GM23248 (cell line): ENCODE measurements around the gene ETFBKMT. TPM values are rescaled to one million over a fixed set of nuclear protein-coding genes. Genes with fewer than 3 reads are reported as not detected.
A peak's percentile ranks its signal among the peaks of the same experiment; 100 is the strongest.

Experiments used
- DNase-seq: peaks from one replicate; pipeline ENCODE4 v3.0.0-alpha.2; 2015
- H2AFZ ChIP-seq: fragments of 200-600 bp; sonication (generic); 2 replicates; pipeline ENCODE4 v1.6.1; 2016; ENCODE audit warnings: antibody characterized with exemption
- H3F3A ChIP-seq: fragments of 200-600 bp; sonication (generic); 2 replicates; pipeline ENCODE4 v1.6.1; 2016; ENCODE audit warnings: mild to moderate bottlenecking, antibody characterized with exemption, mixed run types; ENCODE audit not compliant: insufficient read depth
- H3K27ac ChIP-seq: fragments of 200-600 bp; sonication (generic); 2 replicates; pipeline ENCODE4 v1.5.1; 2016; ENCODE audit warnings: mild to moderate bottlenecking
- H3K27me3 ChIP-seq: fragments of 200-600 bp; sonication (generic); replicated peaks from 2 replicates; pipeline ENCODE4 v1.6.1; 2016; ENCODE audit warnings: mild to moderate bottlenecking; ENCODE audit not compliant: insufficient read depth
- H3K36me3 ChIP-seq: fragments of 200-600 bp; sonication (generic); 2 replicates; pipeline ENCODE4 v1.6.1; 2016; ENCODE audit warnings: low read depth, mild to moderate bottlenecking
- H3K4me1 ChIP-seq: fragments of 200-600 bp; sonication (generic); 2 replicates; pipeline ENCODE4 v1.6.1; 2016; ENCODE audit warnings: mild to moderate bottlenecking; ENCODE audit not compliant: insufficient read depth
- H3K4me2 ChIP-seq: fragments of 200-600 bp; sonication (generic); one replicate; pipeline ENCODE4 v1.6.1; 2016; ENCODE audit warnings: mild to moderate bottlenecking; ENCODE audit not compliant: unreplicated experiment
- H3K4me3 ChIP-seq: fragments of 200-600 bp; sonication (generic); 2 replicates; pipeline ENCODE4 v1.5.1; 2016; ENCODE audit warnings: mild to moderate bottlenecking
- H3K79me2 ChIP-seq: fragments of 200-600 bp; sonication (generic); 2 replicates; pipeline ENCODE4 v1.6.1; 2016; ENCODE audit warnings: mild to moderate bottlenecking; ENCODE audit not compliant: insufficient read depth
- H3K9ac ChIP-seq: fragments of 200-600 bp; sonication (generic); 2 replicates; pipeline ENCODE4 v1.6.1; 2016; ENCODE audit warnings: mild to moderate bottlenecking
- H3K9me2 ChIP-seq: fragments of 200-600 bp; sonication (generic); 2 replicates; pipeline ENCODE4 v1.6.1; 2016; ENCODE audit warnings: mixed run types, mild to moderate bottlenecking, moderate library complexity; ENCODE audit not compliant: insufficient read depth
- H3K9me3 ChIP-seq: fragments of 200-600 bp; sonication (generic); one replicate; pipeline ENCODE4 v1.6.1; 2017; ENCODE audit warnings: low read depth
- H4K20me1 ChIP-seq: fragments of 200-600 bp; sonication (generic); 2 replicates; pipeline ENCODE4 v1.6.0; 2016; ENCODE audit not compliant: insufficient read depth
- EZH2 ChIP-seq: fragments of 200-600 bp; sonication (generic); IDR thresholded peaks from 2 replicates; pipeline ENCODE4 v1.6.1; 2018; ENCODE audit warnings: antibody characterized with exemption, mild to moderate bottlenecking; ENCODE audit not compliant: insufficient read depth, poor library complexity, severe bottlenecking
- EZH2phosphoT487 ChIP-seq: fragments of 200-600 bp; sonication (generic); IDR thresholded peaks from 2 replicates; pipeline ENCODE4 v1.6.1; 2018; ENCODE audit warnings: antibody characterized with exemption, moderate library complexity, mild to moderate bottlenecking, low read depth; ENCODE audit not compliant: insufficient read depth
- WGBS, 2 experiments: methylation state at CpG; one replicate each; pipeline ENCODE4 v1.1.6; 2015 to 2017; ENCODE audit warnings: low lambda C conversion rate in 2 of 2, low coverage in 1 of 2; ENCODE audit errors: missing lambda C conversion rate in 2 of 2; 5-methylcytosine and 5-hydroxymethylcytosine counted together
- in situ Hi-C: fragments of 300-500 bp; cut with MboI; formaldehyde crosslinking; loops from 2 replicates; pipeline ENCODE4 v1.15.0; 2020
- polyA plus RNA-seq: library from polyadenylated mRNA; unstranded; fragments of >200 nt; fragmentation: Nextera tagmentation; extraction: Ambion mirVana; gene quantifications from 2 replicates; pipeline ENCODE4 v1.2.1, GENCODE V29; 2016
- total RNA-seq: library from RNA; depleted of rRNA; stranded (reverse); fragments of >200 nt; shearing (Covaris generic); gene quantifications from 2 replicates; pipeline ENCODE4 v1.2.3, GENCODE V29; 2014; rRNA removed

The ETFBKMT gene, protein sequence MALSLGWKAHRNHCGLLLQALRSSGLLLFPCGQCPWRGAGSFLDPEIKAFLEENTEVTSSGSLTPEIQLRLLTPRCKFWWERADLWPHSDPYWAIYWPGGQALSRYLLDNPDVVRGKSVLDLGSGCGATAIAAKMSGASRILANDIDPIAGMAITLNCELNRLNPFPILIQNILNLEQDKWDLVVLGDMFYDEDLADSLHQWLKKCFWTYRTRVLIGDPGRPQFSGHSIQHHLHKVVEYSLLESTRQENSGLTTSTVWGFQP
- total RNA-seq = 1.8 and 3.4 TPM in 2 replicates
- 2.6 and 4.3 TPM in 2 replicates for polyA plus RNA-seq

DNA sequence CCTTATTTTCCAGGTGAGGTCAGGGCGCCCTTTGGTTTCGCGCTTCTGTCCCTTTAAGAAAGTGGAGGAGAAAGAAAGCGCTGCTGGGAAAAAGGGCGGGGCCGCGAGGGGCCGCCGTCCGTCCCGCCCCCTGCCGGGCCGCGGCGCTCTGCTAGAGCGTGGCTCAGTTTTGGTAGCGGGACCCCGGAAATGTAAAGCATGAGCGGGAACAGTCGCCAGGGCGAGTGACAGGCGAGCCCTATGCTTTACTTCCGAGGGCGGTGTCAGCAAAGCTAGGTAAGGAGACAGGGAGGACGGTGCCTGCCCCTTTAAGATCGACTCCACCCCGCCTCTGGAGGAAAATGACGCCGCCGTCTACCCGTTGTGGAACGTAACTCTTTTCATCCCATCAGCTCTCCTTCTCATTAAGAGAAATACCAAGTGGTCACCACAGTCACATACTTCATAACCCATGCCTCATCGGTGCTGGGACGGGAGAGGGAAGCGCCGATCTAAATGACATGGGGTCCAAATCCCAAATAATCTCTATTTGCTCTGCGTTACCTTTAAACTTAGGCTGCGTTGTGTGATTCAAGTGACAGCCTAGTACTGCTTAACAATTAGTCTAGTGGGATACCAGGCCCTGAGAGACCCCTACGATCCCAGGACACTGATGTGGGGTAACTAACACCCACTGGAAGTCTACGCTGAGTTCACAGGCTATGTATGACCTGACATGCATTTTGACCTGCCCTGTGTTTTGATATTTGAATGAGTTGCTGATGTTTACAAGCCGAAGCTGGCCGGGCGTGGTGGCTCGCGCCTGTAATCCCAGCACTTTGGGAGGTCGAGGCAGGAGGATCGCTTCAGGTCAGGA lies at the start of gene ETFBKMT:
Gene ETFBKMT (plus strand): TSS at position 602 of the 856 bp plus-strand sequence. CDS start 2,266 bp downstream, outside the sequence.
- Histone ChIP-seq H3K9me3 (no peaks in the 10 kb centered on the region), H3K9me2 (no peaks in the 10 kb centered on the region), H2AFZ (peak within 1 kb of the TSS; percentile 99), H3K4me3 (peak within 1 kb of the TSS; percentile 93), H3K4me1 (no peaks in the 10 kb centered on the region; the same call in 1 of the 2 replicates), H3K9ac (peak within 1 kb of the TSS; percentile 92), H3K27ac (peak within 1 kb of the TSS; percentile 83), H3K79me2 (no peaks in the 10 kb centered on the region), H3K36me3 (no peaks in the 10 kb centered on the region), H3F3A (no peaks in the 10 kb centered on the region; the same call in 1 of the 2 replicates), H4K20me1 (no peaks in the 10 kb centered on the region), H3K27me3 (no peaks in the 10 kb centered on the region), H3K4me2 (peak within 1 kb of the TSS; percentile 92)
- WGBS, 2 experiments = 1% methylated on average over 37 to 47 of the region's 47 CpGs
- DNase-seq = peak; percentile 92
- TF ChIP-seq EZH2phosphoT487 (no peak), EZH2 (no peak)
- in situ Hi-C loops = loop anchor here (10.0 to 25.0 kb wide), 4 partner anchors 303 to 1003 kb away; partner anchors contain the start of gene RESF1

DNA sequence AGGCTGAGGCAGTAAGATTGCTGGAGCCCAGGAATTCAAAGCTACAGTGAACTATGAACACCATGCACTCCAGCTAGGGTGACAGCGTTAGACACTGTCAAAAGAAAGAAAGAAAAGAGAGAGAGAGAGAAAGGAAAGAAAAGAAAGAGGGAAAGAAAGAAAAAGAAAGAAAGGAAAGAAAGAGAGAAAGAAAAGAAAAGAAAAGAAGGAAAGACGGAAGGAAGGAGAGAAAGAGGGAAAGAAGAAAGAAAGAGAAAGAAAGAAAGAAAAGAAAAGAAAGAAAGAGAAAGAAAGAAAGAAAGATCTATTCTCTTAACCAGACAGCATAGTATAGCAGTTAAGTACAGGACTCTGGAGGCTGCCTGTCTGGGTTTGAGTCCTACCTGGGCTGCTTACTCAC lies 46.7 kb upstream of the ETFBKMT start:
- H3K4me2 ChIP-seq = no peak overlapping the region
- in situ Hi-C loops = no loop called here
- H3K4me3 ChIP-seq = no peak overlapping the region
- TF ChIP-seq EZH2 (no peak), EZH2phosphoT487 (no peak)
- no peaks in the 10 kb centered on the region for H4K20me1 ChIP-seq
- H3K79me2 ChIP-seq = no peaks in the 10 kb centered on the region
- no peak overlapping the region for H3K27ac ChIP-seq
- H3K36me3 ChIP-seq = no peaks in the 10 kb centered on the region
- H3K9me3 ChIP-seq = no peaks in the 10 kb centered on the region
- DNase-seq = no peak
- H3K9ac ChIP-seq = no peak overlapping the region
- H3K27me3 ChIP-seq = no peaks in the 10 kb centered on the region
- H2AFZ ChIP-seq = no peak overlapping the region
- H3K9me2 ChIP-seq = no peaks in the 10 kb centered on the region
- no peaks in the 10 kb centered on the region for H3F3A ChIP-seq
- WGBS, 2 experiments = 66 to 67% methylated on average over 2 of the region's 2 CpGs
- no peaks in the 10 kb centered on the region for H3K4me1 ChIP-seq

DNA sequence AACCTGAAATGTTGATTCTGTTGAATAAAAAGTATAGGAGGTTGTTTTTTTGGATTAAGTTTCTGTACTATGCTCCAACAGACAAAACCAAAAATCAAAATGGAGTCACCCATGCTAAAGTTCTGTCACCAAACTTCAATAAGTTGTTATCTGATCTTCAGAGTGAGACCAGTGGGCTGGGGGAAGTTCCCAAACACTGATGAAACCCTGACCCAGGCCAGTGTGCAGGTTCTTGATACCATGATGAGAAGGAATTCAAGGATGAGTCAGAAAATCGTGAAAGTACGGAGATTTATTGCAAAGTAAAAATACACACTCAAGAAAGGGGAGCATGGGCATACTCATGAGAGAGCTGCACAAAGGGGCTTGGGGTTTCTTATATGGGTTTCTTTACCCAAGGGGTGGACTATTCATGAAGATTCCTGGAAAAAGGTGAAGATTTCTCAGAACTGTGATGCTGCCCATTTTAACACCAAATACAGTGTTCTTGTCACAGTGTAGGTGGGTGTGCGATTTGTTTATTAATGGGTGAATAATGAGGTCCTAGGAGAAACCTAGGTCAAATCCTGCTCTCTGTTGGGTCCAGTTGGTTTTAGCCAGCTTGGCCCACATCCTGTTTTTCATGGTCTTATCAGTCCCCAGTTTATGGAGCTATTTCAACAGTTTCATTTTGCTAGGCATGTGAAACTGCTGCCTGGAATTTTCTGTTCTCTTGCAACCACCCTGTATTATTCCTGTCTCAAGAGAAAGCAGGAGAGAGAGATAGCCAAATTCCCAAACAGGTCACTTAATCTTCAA lies 41.1 kb upstream of the ETFBKMT start:
- WGBS, 2 experiments = 62 to 66% methylated on average over 3 of the region's 3 CpGs
- no peaks in the 10 kb centered on the region for H3K4me1 ChIP-seq
- H2AFZ ChIP-seq = no peak overlapping the region
- H3K27ac ChIP-seq = no peak overlapping the region
- in situ Hi-C loops = no loop called here
- TF ChIP-seq EZH2 (no peak), EZH2phosphoT487 (no peak)
- no peak for DNase-seq
- no peaks in the 10 kb centered on the region for H3K9me3 ChIP-seq
- no peak overlapping the region for H3K9ac ChIP-seq
- H3K4me3 ChIP-seq = no peak overlapping the region
- H4K20me1 ChIP-seq = no peaks in the 10 kb centered on the region
- H3K27me3 ChIP-seq = no peaks in the 10 kb centered on the region
- no peak overlapping the region for H3K4me2 ChIP-seq
- H3F3A ChIP-seq = no peaks in the 10 kb centered on the region
- no peaks in the 10 kb centered on the region for H3K36me3 ChIP-seq
- no peaks in the 10 kb centered on the region for H3K9me2 ChIP-seq
- no peaks in the 10 kb centered on the region for H3K79me2 ChIP-seq

DNA sequence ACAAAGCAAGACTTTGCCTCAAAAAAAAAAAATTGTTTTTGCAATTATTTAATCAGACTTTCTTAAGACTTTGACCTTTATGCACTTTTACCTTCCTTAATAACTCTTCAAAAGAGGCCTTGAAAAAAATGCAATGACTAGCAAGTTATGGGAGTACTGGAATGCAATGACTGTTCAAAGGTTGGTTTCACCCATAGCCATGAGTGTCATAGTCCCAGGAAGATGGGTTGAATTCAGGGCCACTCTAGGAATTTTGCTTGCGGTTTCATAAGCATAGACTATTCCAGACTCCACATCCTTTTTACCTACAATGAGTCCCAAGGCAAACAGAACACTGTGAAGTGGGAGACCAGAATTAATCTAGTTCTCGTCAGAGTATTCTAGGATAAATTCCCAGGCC lies 39.2 kb upstream of the ETFBKMT start:
- WGBS, 2 experiments = 90 to 91% methylated on average over 2 of the region's 2 CpGs

More for the DNA sequence above, 39.2 kb upstream of the ETFBKMT start:
- in situ Hi-C loops = no loop called here
- Histone ChIP-seq H3K4me2 (no peak overlapping the region), H3K9ac (no peak overlapping the region), H3K4me3 (no peak overlapping the region), H2AFZ (no peak overlapping the region), H3F3A (no peaks in the 10 kb centered on the region), H3K79me2 (no peaks in the 10 kb centered on the region), H3K9me3 (no peaks in the 10 kb centered on the region), H3K27ac (no peak overlapping the region), H3K27me3 (no peaks in the 10 kb centered on the region), H3K36me3 (no peaks in the 10 kb centered on the region), H3K9me2 (no peaks in the 10 kb centered on the region), H4K20me1 (no peaks in the 10 kb centered on the region), H3K4me1 (no peaks in the 10 kb centered on the region)
- no peak for DNase-seq
- TF ChIP-seq EZH2 (no peak), EZH2phosphoT487 (no peak)
